H1 (cell line): ENCODE data around the gene LEKR1. TPM values are rescaled to one million over a fixed set of nuclear protein-coding genes. Genes with fewer than 3 reads are reported as not detected.
A peak's percentile ranks its signal among the peaks of the same experiment; 100 is the strongest.

Source experiments
- CTCF ChIA-PET: fragments of 300-600 bp; sonication (Branson Sonifier 250); formaldehyde crosslinking; loops from one replicate; lab custom pipeline; 2021; ENCODE audit not compliant: partially characterized antibody; lab: Charles Lee
- POLR2A ChIA-PET: fragments of 300-600 bp; sonication (Branson Sonifier 250); formaldehyde crosslinking; loops from one replicate; lab custom pipeline; 2021; ENCODE audit warnings: inconsistent platforms; ENCODE audit not compliant: partially characterized antibody; lab: Charles Lee
- DNase-seq, 2 experiments: peaks; one replicate each; pipeline versions ENCODE4 v3.0.0 to v3.0.0-alpha.2; 2010 to 2022; ENCODE audit warnings: low spot score in 2 of 2, low read depth in 1 of 2, mixed read lengths in 1 of 2
- FAIRE-seq: peaks from 2 replicates; lab custom pipeline; 2011; peaks lifted over from hg19 to GRCh38; lab: Jason Lieb, UNC
- H2AFZ ChIP-seq: 2 replicates; pipeline ENCODE4 v1.8.1; 2012; ENCODE audit warnings: low read length, inconsistent platforms
- H2AK5ac ChIP-seq: 2 replicates; pipeline ENCODE4 v1.6.1; 2013; ENCODE audit warnings: low read depth, low read length
- H2BK120ac ChIP-seq: replicated peaks from 2 replicates; pipeline ENCODE3; 2013; ENCODE audit warnings: low read depth, low read length, inconsistent platforms
- H2BK12ac ChIP-seq: 2 replicates; pipeline ENCODE4 v1.6.1; 2013; ENCODE audit warnings: low read depth, low read length
- H2BK15ac ChIP-seq: 2 replicates; pipeline ENCODE4 v1.6.1; 2013; ENCODE audit warnings: low read length
- H2BK20ac ChIP-seq: 2 replicates; pipeline ENCODE4 v1.6.1; 2013; ENCODE audit warnings: low read length
- H2BK5ac ChIP-seq: 2 replicates; pipeline ENCODE4 v1.6.1; 2013; ENCODE audit warnings: low read depth, low read length
- H3K14ac ChIP-seq: 2 replicates; pipeline ENCODE4 v1.6.1; 2013; ENCODE audit warnings: inconsistent platforms; ENCODE audit not compliant: insufficient read length
- H3K18ac ChIP-seq: 2 replicates; pipeline ENCODE4 v1.6.1; 2013; ENCODE audit warnings: low read length; ENCODE audit errors: extremely low read depth
- H3K23ac ChIP-seq: 2 replicates; pipeline ENCODE4 v1.6.1; 2013; ENCODE audit warnings: inconsistent platforms; ENCODE audit not compliant: insufficient read length
- H3K23me2 ChIP-seq: 2 replicates; pipeline ENCODE4 v1.6.1; 2013; ENCODE audit warnings: low read depth, low read length
- H3K27ac ChIP-seq: 2 replicates; pipeline ENCODE4 v1.6.1; 2011; ENCODE audit warnings: low read depth, low read length, inconsistent platforms
- H3K27me3 ChIP-seq, 4 experiments: replicated peaks in 1 of 4; 1 replicate in 1 of 4; 2 replicates in 3 of 4; pipeline versions ENCODE4 v1.6.1 to v1.8.1; 2011 to 2013; ENCODE audit warnings: low read length in 3 of 4, mild to moderate bottlenecking in 3 of 4, inconsistent platforms in 2 of 4, mixed read lengths in 2 of 4, moderate library complexity in 1 of 4; ENCODE audit not compliant: control insufficient read depth in 3 of 4, insufficient read depth in 3 of 4; ENCODE audit errors: extremely low read depth in 1 of 4
- H3K36me3 ChIP-seq, 4 experiments: 2 replicates each; pipeline versions ENCODE4 v1.6.1 to v1.8.1; 2011 to 2013; ENCODE audit warnings: mild to moderate bottlenecking in 4 of 4, low read length in 3 of 4, moderate library complexity in 2 of 4, control low read depth in 1 of 4, inconsistent platforms in 1 of 4; ENCODE audit not compliant: insufficient read depth in 4 of 4, control insufficient read depth in 2 of 4
- H3K4ac ChIP-seq: replicated peaks from 2 replicates; pipeline ENCODE3; 2013; ENCODE audit warnings: low read length, low read depth, mixed read lengths, inconsistent platforms; ENCODE audit not compliant: insufficient read length
- H3K4me1 ChIP-seq, 4 experiments: replicated peaks in 1 of 4; 1 replicate in 1 of 4; 2 replicates in 3 of 4; pipeline versions ENCODE4 v1.6.1 to v1.8.1; 2011 to 2013; ENCODE audit warnings: low read length in 3 of 4, inconsistent platforms in 2 of 4, mixed read lengths in 1 of 4; ENCODE audit not compliant: insufficient read depth in 4 of 4, control insufficient read depth in 3 of 4
- H3K4me2 ChIP-seq, 2 experiments: 2 replicates each; pipeline versions ENCODE4 v1.6.1 to v1.8.1; 2011 to 2013; ENCODE audit warnings: low read depth in 2 of 2, low read length in 2 of 2, control low read depth in 1 of 2, inconsistent platforms in 1 of 2, mild to moderate bottlenecking in 1 of 2; ENCODE audit not compliant: insufficient read depth in 1 of 2
- H3K4me3 ChIP-seq, 4 experiments: fragments of 200-600, 300-600 bp in 1 of 4; sonication (generic), shearing (Covaris generic), sonication (Bioruptor Twin) in 1 of 4; 2 replicates each; pipeline versions ENCODE4 v1.5.1 to v1.8.1; 2011 to 2016; ENCODE audit warnings: low read length in 4 of 4, low read depth in 3 of 4, control low read depth in 2 of 4, inconsistent platforms in 2 of 4, mild to moderate bottlenecking in 2 of 4, mixed read lengths in 1 of 4, moderate library complexity in 1 of 4; ENCODE audit not compliant: insufficient read depth in 2 of 4; ENCODE audit errors: extremely low read depth in 1 of 4
- H3K56ac ChIP-seq: replicated peaks from 2 replicates; pipeline ENCODE3; 2013; ENCODE audit warnings: low read depth, mild to moderate bottlenecking, mixed read lengths, low read length, inconsistent platforms; ENCODE audit not compliant: insufficient read length
- H3K79me1 ChIP-seq: 2 replicates; pipeline ENCODE4 v1.6.1; 2013; ENCODE audit warnings: low read depth, low read length, control low read depth
- H3K79me2 ChIP-seq, 2 experiments: 2 replicates each; pipeline versions ENCODE4 v1.6.1 to v1.8.1; 2012 to 2013; ENCODE audit warnings: low read length in 2 of 2, mild to moderate bottlenecking in 2 of 2, inconsistent platforms in 1 of 2; ENCODE audit not compliant: insufficient read depth in 2 of 2, control insufficient read depth in 1 of 2
- H3K9ac ChIP-seq, 4 experiments: replicated peaks in 1 of 4; 1 replicate in 1 of 4; 2 replicates in 3 of 4; pipeline versions ENCODE4 v1.6.1 to v1.8.1; 2011 to 2013; ENCODE audit warnings: low read depth in 3 of 4, low read length in 3 of 4, control low read depth in 2 of 4, mild to moderate bottlenecking in 2 of 4, moderate library complexity in 2 of 4, inconsistent platforms in 1 of 4; ENCODE audit errors: extremely low read depth in 1 of 4
- H3K9me3 ChIP-seq, 2 experiments: 2 replicates each; pipeline versions ENCODE4 v1.6.1 to v1.8.1; 2012 to 2013; ENCODE audit warnings: mild to moderate bottlenecking in 2 of 2, moderate library complexity in 2 of 2, control low read depth in 1 of 2, inconsistent platforms in 1 of 2, low read depth in 1 of 2, low read length in 1 of 2, mixed read lengths in 1 of 2; ENCODE audit not compliant: insufficient read depth in 2 of 2
- H4K20me1 ChIP-seq, 2 experiments: replicated peaks in 1 of 2; 2 replicates each; pipeline versions ENCODE3 to v1.8.1; 2011 to 2013; ENCODE audit warnings: inconsistent platforms in 2 of 2, low read length in 2 of 2, mild to moderate bottlenecking in 1 of 2; ENCODE audit not compliant: insufficient read depth in 2 of 2, control insufficient read depth in 1 of 2
- H4K5ac ChIP-seq: 2 replicates; pipeline ENCODE4 v1.6.1; 2013; ENCODE audit warnings: low read length, low read depth, mixed read lengths, inconsistent platforms; ENCODE audit not compliant: insufficient read length
- H4K8ac ChIP-seq: 2 replicates; pipeline ENCODE4 v1.8.0; 2013; ENCODE audit warnings: mild to moderate bottlenecking, moderate library complexity, low read length, inconsistent platforms; ENCODE audit not compliant: insufficient read depth; ENCODE audit errors: extremely low read depth
- H4K91ac ChIP-seq: replicated peaks from 2 replicates; pipeline ENCODE3; 2013; ENCODE audit warnings: low read length, mixed read lengths, inconsistent platforms; ENCODE audit not compliant: insufficient read length
- ASH2L ChIP-seq: fragments of 200-600, 300-600 bp; sonication (generic); IDR thresholded peaks from one replicate; pipeline ENCODE4 v1.7.1; 2017; ENCODE audit warnings: low read length
- BCL11A ChIP-seq, 2 experiments: IDR thresholded peaks; one replicate each; pipeline ENCODE4 v1.6.1; 2011; ENCODE audit warnings: low read depth in 2 of 2, low read length in 2 of 2, mild to moderate bottlenecking in 2 of 2
- CBX5 ChIP-seq: fragments of 300-800, 300-1000 bp; sonication (generic); IDR thresholded peaks from 2 replicates; pipeline ENCODE4 v1.7.1; 2016; ENCODE audit warnings: antibody characterized with exemption, low read length, low read depth
- CHD2 ChIP-seq: IDR thresholded peaks from 2 replicates; pipeline ENCODE4 v1.6.1; 2012; ENCODE audit warnings: low read length, improper control_type of control experiment
- JUN ChIP-seq: IDR thresholded peaks from 2 replicates; pipeline ENCODE4 v1.6.1; 2011; ENCODE audit warnings: low read depth, mild to moderate bottlenecking, improper control_type of control experiment, low read length
- POLR2A ChIP-seq, 2 experiments: IDR thresholded peaks; 1 replicate in 1 of 2; 2 replicates in 1 of 2; pipeline ENCODE4 v1.6.1; 2011; ENCODE audit warnings: low read depth in 2 of 2, low read length in 2 of 2, mild to moderate bottlenecking in 2 of 2; ENCODE audit errors: control extremely low read depth in 1 of 2
- RXRA ChIP-seq: IDR thresholded peaks from 2 replicates; pipeline ENCODE4 v1.6.1; 2011; ENCODE audit warnings: low read depth, mild to moderate bottlenecking, low read length, moderate library complexity; ENCODE audit not compliant: insufficient read depth
- SIRT6 ChIP-seq: IDR thresholded peaks from one replicate; pipeline ENCODE4 v1.7.1; 2012; ENCODE audit warnings: low read length, inconsistent platforms
- SUZ12 ChIP-seq: fragments of 200-600 bp; sonication (generic); IDR thresholded peaks from 2 replicates; pipeline ENCODE4 v1.6.1; 2012; ENCODE audit warnings: mild to moderate bottlenecking, inconsistent platforms, low read length, moderate library complexity, mixed read lengths
- ZNF274 ChIP-seq: IDR thresholded peaks from 2 replicates; pipeline ENCODE4 v1.7.0; 2012; ENCODE audit warnings: low read length, borderline replicate concordance; ENCODE audit errors: extremely low read depth
- whole genome bisulfite sequencing, 2 experiments: shearing (Covaris generic) in 1 of 2; methylation state at CpG; one replicate each; pipeline versions ENCODE4 v1.1.6 to v1.1.7; 2013 to 2015; ENCODE audit warnings: low lambda C conversion rate in 2 of 2, mixed read lengths in 2 of 2, inconsistent platforms in 1 of 2, low coverage in 1 of 2, missing lambda C conversion rate in 1 of 2; ENCODE audit not compliant: insufficient replicate concordance in 2 of 2, insufficient coverage in 1 of 2, insufficient read length in 1 of 2; ENCODE audit errors: extremely low coverage in 1 of 2, missing lambda C conversion rate in 1 of 2; 5-methylcytosine and 5-hydroxymethylcytosine counted together
- polyA plus RNA-seq, 7 experiments: library from polyadenylated mRNA; depleted of rRNA in 3 of 7; stranded (reverse) in 5 of 7; unstranded in 2 of 7; fragments of >200 nt in 5 of 7; fragments of 200-250 nt in 2 of 7; gene quantifications; 1 replicate in 5 of 7; 2 replicates in 1 of 7; 4 replicates in 1 of 7; pipeline versions ENCODE4 v1.2.1 to v1.2.3, GENCODE V29; 2011 to 2013; ENCODE audit warnings: missing spikeins in 2 of 7, mixed read lengths in 2 of 7
- total RNA-seq: library from RNA; stranded (reverse); fragmentation: NEBNext Ultra II Directional; extraction: Animal tissue kit (Norgen Biotek cat#: 25700); gene quantifications from 2 replicates; pipeline ENCODE4 v1.2.1, GENCODE V29; 2021
- TF ChIP-seq, protein P1 (sequence below): IDR thresholded peaks from 2 replicates; pipeline ENCODE4 v1.6.1; 2012; ENCODE audit warnings: low read length, inconsistent platforms

Gene LEKR1
- total and polyA plus RNA-seq, 2 of the 8 experiments (the other 6 are each of a cell fraction or from before 2014, with no cell fraction given): 0.08 TPM; not detected in 1

DNA sequence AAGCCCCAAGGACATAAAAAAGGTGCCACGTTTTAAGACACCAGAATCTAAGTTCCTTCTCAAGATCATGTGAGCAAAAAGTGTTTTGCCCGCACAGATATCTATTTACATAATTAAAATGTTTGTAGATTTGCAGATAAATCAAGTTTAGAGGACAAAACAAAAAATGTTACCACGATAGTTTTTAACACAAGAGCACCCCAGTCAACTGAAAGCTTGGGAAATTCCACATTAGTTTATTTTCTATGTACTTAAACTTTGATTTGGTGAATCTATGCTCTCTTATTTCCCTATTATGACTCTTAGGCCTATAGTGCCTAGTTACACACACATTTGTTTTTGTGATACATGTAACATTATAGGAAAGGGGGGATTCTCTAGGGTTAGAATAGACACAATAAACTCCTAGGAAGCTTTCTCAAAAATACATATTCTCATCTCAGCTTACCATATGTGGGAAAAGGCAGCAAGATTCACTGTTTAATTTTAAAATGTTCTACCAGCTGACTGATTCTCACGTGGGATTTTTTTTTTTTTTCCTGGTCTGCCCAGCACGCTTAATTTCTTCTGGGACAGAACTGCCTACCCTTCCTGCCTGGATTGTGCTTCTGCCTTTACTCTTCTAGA is 8.4 kb upstream of the LEKR1 start:
- DNase-seq (no peak), FAIRE-seq (no peak)
- Histone ChIP-seq H3K14ac (no peak overlapping the region), H3K4ac (no peak overlapping the region), H3K18ac (no peak overlapping the region), H3K23ac (no peak overlapping the region), H2BK5ac (no peak overlapping the region), H2BK20ac (no peak overlapping the region), H3K4me2 (peak overlapping the region; percentile 70 to 77), H2BK12ac (no peak overlapping the region), H3K79me1 (no peaks in the 10 kb centered on the region), H3K4me3 (peak overlapping the region in 2 of 4 experiments; percentile 25 to 57; a peak in 6 of 8 replicates), H3K56ac (no peak overlapping the region), H2BK120ac (peak overlapping the region; percentile 50), H2AK5ac (no peak overlapping the region), H2BK15ac (no peak overlapping the region), H4K91ac (no peak overlapping the region), H3K4me1 (peaks cover 0 to 4% (median 1%) of the 10 kb centered on the region in 4 experiments; a peak in 4 of 7 replicates), H3K9ac (no peak overlapping the region), H2AFZ (0 out of 2 replicates have a peak overlapping the region, but pooled peaks have one; percentile 85), H4K5ac (no peak overlapping the region), H3K27ac (no peak overlapping the region), H3K27me3 (peaks cover 11 to 45% (median 28%) of the 10 kb centered on the region in 4 experiments), H3K36me3 (no peaks in the 10 kb centered on the region), H4K20me1 (no peaks in the 10 kb centered on the region), H4K8ac (no peak overlapping the region), H3K79me2 (no peaks in the 10 kb centered on the region), H3K23me2 (no peaks in the 10 kb centered on the region; the same call in 1 of the 2 replicates), H3K9me3 (no peaks in the 10 kb centered on the region; a peak in 1 of 4 replicates)
- 66% methylated on average over 5 of the region's 5 CpGs; no CpG with 5 or more reads in 1 of the 2 experiments for WGBS, 2 experiments
- TF ChIP-seq RXRA (no peak), JUN (no peak), SUZ12 (no peak), SIRT6 (no peak), CHD2 (no peak), POLR2A (IDR thresholded peaks at IDR 0.05; ENCODE audit: control extremely low read depth in 1 of 2, low read depth in 2 of 2, low read length in 2 of 2) (no peak), ZNF274 (no peak), BCL11A (IDR thresholded peaks at IDR 0.05; ENCODE audit: low read depth in 2 of 2, low read length in 2 of 2) (no peak), ASH2L (no peak), CBX5 (no peak)
- TF ChIP-seq, protein P1, sequence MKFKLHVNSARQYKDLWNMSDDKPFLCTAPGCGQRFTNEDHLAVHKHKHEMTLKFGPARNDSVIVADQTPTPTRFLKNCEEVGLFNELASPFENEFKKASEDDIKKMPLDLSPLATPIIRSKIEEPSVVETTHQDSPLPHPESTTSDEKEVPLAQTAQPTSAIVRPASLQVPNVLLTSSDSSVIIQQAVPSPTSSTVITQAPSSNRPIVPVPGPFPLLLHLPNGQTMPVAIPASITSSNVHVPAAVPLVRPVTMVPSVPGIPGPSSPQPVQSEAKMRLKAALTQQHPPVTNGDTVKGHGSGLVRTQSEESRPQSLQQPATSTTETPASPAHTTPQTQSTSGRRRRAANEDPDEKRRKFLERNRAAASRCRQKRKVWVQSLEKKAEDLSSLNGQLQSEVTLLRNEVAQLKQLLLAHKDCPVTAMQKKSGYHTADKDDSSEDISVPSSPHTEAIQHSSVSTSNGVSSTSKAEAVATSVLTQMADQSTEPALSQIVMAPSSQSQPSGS: no peak
- CTCF ChIA-PET: interaction anchor here (0.6 to 1.1 kb wide), 3 partner anchors 27 to 1061 kb away, joined by 3 to 4 read pairs (median 3); no protein-coding TSS in a partner anchor
- POLR2A ChIA-PET: interaction anchor here (0.6 to 1.2 kb wide), 4 partner anchors 9 to 34 kb away, joined by 3 to 8 read pairs (median 4); partner anchors contain the start of gene LEKR1
